PC-3 (cell line): Measurements from ENCODE around the gene SLC39A12. TPM values are rescaled to one million over a fixed set of nuclear protein-coding genes. Genes with fewer than 3 reads are reported as not detected.

Experiments
- ATAC-seq: fragments of 200-7000 bp; cut with Tn5 transposase; 2 replicates; pipeline ENCODE4 v1.9.1; 2020; ENCODE audit warnings: mild to moderate bottlenecking, moderate library complexity
- BruUV-seq: library from RNA; stranded (reverse); fragments of 400-500 nt; replicated peaks from 2 replicates; lab custom pipeline; 2021; lab: Mats Ljungman, UMichigan
- CTCF ChIA-PET: fragments of 300-600 bp; sonication (Branson Sonifier 250); formaldehyde crosslinking; loops from one replicate; lab custom pipeline; 2022; ENCODE audit warnings: antibody characterized with exemption; lab: Charles Lee
- POLR2A ChIA-PET: fragments of 300-600 bp; sonication (Branson Sonifier 250); formaldehyde crosslinking; loops from one replicate; lab custom pipeline; 2022; ENCODE audit warnings: antibody characterized with exemption; ENCODE audit not compliant: unreplicated experiment; lab: Charles Lee
- DNase-seq: peaks from one replicate; pipeline ENCODE4 v3.0.0-alpha.2; 2015
- H2AFZ ChIP-seq: fragments of 300-600 bp; sonication (generic); 2 replicates; pipeline ENCODE4 v1.6.0; 2016; ENCODE audit warnings: antibody characterized with exemption, low read length
- H3F3A ChIP-seq: fragments of 300-600 bp; sonication (generic); one replicate; pipeline ENCODE4 v1.6.0; 2017; ENCODE audit warnings: antibody characterized with exemption, low read length, control low read depth, mild to moderate bottlenecking; ENCODE audit not compliant: unreplicated experiment
- H3K27ac ChIP-seq: fragments of 300-600 bp; sonication (generic); 2 replicates; pipeline ENCODE4 v1.5.1; 2016; ENCODE audit warnings: mild to moderate bottlenecking, low read length
- H3K27me3 ChIP-seq: fragments of 300-600 bp; sonication (generic); 2 replicates; pipeline ENCODE4 v1.6.1; 2016; ENCODE audit warnings: low read length, mixed read lengths
- H3K36me3 ChIP-seq: fragments of 300-600 bp; sonication (generic); 2 replicates; pipeline ENCODE4 v1.6.1; 2016; ENCODE audit warnings: low read depth, mixed run types, low read length, mixed read lengths
- H3K4me1 ChIP-seq: fragments of 300-600 bp; sonication (generic); 2 replicates; pipeline ENCODE4 v1.5.1; 2016; ENCODE audit warnings: low read length; ENCODE audit not compliant: insufficient read depth
- H3K4me2 ChIP-seq: fragments of 300-600 bp; sonication (generic); 2 replicates; pipeline ENCODE4 v1.6.0; 2016; ENCODE audit warnings: low read length
- H3K4me3 ChIP-seq: fragments of 300-600 bp; sonication (generic); 2 replicates; pipeline ENCODE4 v1.5.1; 2016; ENCODE audit warnings: mild to moderate bottlenecking, low read length, mixed read lengths
- H3K79me2 ChIP-seq: fragments of 300-600 bp; sonication (generic); 2 replicates; pipeline ENCODE4 v1.6.1; 2017; ENCODE audit warnings: low read length, mixed read lengths
- H3K9ac ChIP-seq: fragments of 300-600 bp; sonication (generic); 2 replicates; pipeline ENCODE4 v1.6.0; 2016; ENCODE audit warnings: mild to moderate bottlenecking, low read length
- H3K9me2 ChIP-seq: fragments of 300-600 bp; sonication (generic); replicated peaks from 2 replicates; pipeline ENCODE4 v1.6.1; 2016; ENCODE audit warnings: mixed run types, low read length, mixed read lengths
- H3K9me3 ChIP-seq: fragments of 300-600 bp; sonication (generic); 2 replicates; pipeline ENCODE4 v1.6.1; 2016; ENCODE audit warnings: low read length, mixed read lengths
- H4K20me1 ChIP-seq: fragments of 300-600 bp; sonication (generic); 2 replicates; pipeline ENCODE4 v1.6.1; 2016; ENCODE audit warnings: low read length, mixed read lengths
- CTCF ChIP-seq: fragments of 300-600 bp; sonication (generic); conservative IDR thresholded peaks from 2 replicates; pipeline ENCODE4 v1.5.1; 2017; ENCODE audit warnings: antibody characterized with exemption, low read depth, mild to moderate bottlenecking, low read length
- EZH2 ChIP-seq: fragments of 300-600 bp; sonication (generic); IDR thresholded peaks from one replicate; pipeline ENCODE4 v1.6.1; 2017; ENCODE audit warnings: antibody characterized with exemption, mild to moderate bottlenecking, low read length; ENCODE audit not compliant: unreplicated experiment
- EZH2phosphoT487 ChIP-seq: fragments of 300-600 bp; sonication (generic); IDR thresholded peaks from 2 replicates; pipeline ENCODE4 v1.6.1; 2018; ENCODE audit warnings: mild to moderate bottlenecking, antibody characterized with exemption, low read length, borderline replicate concordance
- intact Hi-C: fragments of 100-400 bp; cut with micrococcal nuclease; formaldehyde crosslinking; loops from 2 replicates; pipeline ENCODE4 v1.9.0; 2023
- total RNA-seq: library from RNA; depleted of rRNA; stranded (reverse); fragments of >200 nt; gene quantifications from 2 replicates; pipeline ENCODE4 v1.2.3, GENCODE V29; 2014

SLC39A12 gene
- total RNA-seq, 1 experiment from 2014 or later: not detected

DNA sequence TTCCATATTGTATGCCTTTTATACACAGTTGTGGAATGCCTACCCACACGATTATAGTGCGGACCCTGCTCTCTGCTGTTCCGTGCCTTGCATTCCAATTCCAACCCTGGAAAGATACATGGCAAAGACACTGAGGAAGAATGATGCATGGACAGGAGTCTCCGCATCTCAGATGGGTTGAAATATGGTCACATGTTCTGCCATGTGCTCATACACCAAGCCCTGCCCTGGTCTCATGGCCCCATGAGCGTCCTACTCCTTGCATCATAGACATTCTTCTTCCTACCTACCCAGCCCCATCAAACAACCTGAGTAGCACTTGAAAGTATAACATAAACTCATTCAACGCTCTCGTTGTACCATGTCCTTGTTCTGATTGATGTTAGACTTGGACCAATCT, 6.3 kb downstream of the SLC39A12 start:
- H3K27me3 ChIP-seq: no peaks in the 10 kb centered on the region
- no peaks in the 10 kb centered on the region for H3K9me2 ChIP-seq
- TF ChIP-seq CTCF (no peak), EZH2phosphoT487 (no peak), EZH2 (no peak)
- H3K9ac ChIP-seq: no peak overlapping the region
- no peak overlapping the region for H2AFZ ChIP-seq
- CTCF ChIA-PET: no interaction called here
- H3K36me3 ChIP-seq: no peaks in the 10 kb centered on the region
- H3K4me3 ChIP-seq: no peak overlapping the region
- no peak for DNase-seq
- no peak overlapping the region for H3K27ac ChIP-seq
- ATAC-seq: no peak
- H3K4me2 ChIP-seq: no peak overlapping the region
- no peaks in the 10 kb centered on the region for H3F3A ChIP-seq
- H3K79me2 ChIP-seq: no peaks in the 10 kb centered on the region
- POLR2A ChIA-PET: no interaction called here
- BruUV-seq: no TSS peak
- H3K9me3 ChIP-seq: no peaks in the 10 kb centered on the region
- H3K4me1 ChIP-seq: peaks cover 11% of the 10 kb centered on the region
- intact Hi-C loops: no loop called here
- H4K20me1 ChIP-seq: no peaks in the 10 kb centered on the region

DNA sequence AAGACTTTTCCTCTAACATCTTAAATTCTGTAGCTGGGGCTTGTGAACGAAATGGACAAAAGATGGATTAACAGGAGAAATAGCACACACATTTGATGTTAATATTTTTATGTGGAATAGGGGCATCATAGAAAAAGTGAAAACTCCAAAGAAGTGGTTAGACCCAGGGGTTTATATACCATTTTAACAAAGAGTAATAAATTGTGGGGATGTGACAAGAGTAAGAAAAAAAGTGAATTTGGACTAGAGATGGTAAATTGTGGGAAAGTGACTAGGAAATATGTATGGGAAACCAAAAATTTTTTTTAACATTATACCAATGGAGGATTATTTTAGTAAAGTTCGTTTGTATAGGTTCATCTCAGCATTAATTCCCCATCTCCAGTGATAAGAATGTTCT, 8.2 kb downstream of the SLC39A12 start:
- Histone ChIP-seq H3K79me2 (no peaks in the 10 kb centered on the region), H3K9me3 (no peaks in the 10 kb centered on the region), H3K4me1 (peaks cover 11% of the 10 kb centered on the region), H3K4me2 (no peak overlapping the region), H3K4me3 (no peak overlapping the region), H3K27ac (no peak overlapping the region), H2AFZ (no peak overlapping the region), H3K36me3 (no peaks in the 10 kb centered on the region), H3K9ac (no peak overlapping the region), H3K27me3 (no peaks in the 10 kb centered on the region), H3F3A (no peaks in the 10 kb centered on the region), H3K9me2 (no peaks in the 10 kb centered on the region), H4K20me1 (no peaks in the 10 kb centered on the region)
- ATAC-seq: no peak
- ChIA-PET POLR2A (no interaction called here), CTCF (no interaction called here)
- DNase-seq: no peak
- intact Hi-C loops: no loop called here
- BruUV-seq: no TSS peak
- TF ChIP-seq EZH2phosphoT487 (no peak), EZH2 (no peak)

GRCh38 chr10:17961551-17962422, 10.1 kb downstream of the SLC39A12 start:
- DNase-seq: peak; percentile 29
- H3K4me3 ChIP-seq: peak overlapping the region; percentile 52; the same call in 1 of the 2 replicates
- CTCF ChIA-PET: no interaction called here

More at GRCh38 chr10:17961551-17962422, 10.1 kb downstream of the SLC39A12 start:
- no peaks in the 10 kb centered on the region for H4K20me1 ChIP-seq
- H2AFZ ChIP-seq: peak overlapping the region; percentile 57; the same call in 1 of the 2 replicates
- no peaks in the 10 kb centered on the region for H3K9me3 ChIP-seq
- TF ChIP-seq EZH2phosphoT487 (no peak), CTCF (no peak), EZH2 (no peak)
- no peak overlapping the region for H3K9ac ChIP-seq
- peaks cover 11% of the 10 kb centered on the region for H3K4me1 ChIP-seq
- H3K9me2 ChIP-seq: no peaks in the 10 kb centered on the region
- no TSS peak for BruUV-seq
- intact Hi-C loops: no loop called here
- POLR2A ChIA-PET: no interaction called here
- H3K27me3 ChIP-seq: no peaks in the 10 kb centered on the region
- ATAC-seq: no peak
- H3K27ac ChIP-seq: no peak overlapping the region
- H3K36me3 ChIP-seq: no peaks in the 10 kb centered on the region
- peak overlapping the region; percentile 63 for H3K4me2 ChIP-seq
- H3F3A ChIP-seq: no peaks in the 10 kb centered on the region
- H3K79me2 ChIP-seq: no peaks in the 10 kb centered on the region
